HepG2 (cell line): ENCODE data around the gene LRP5. TPM values are rescaled to one million over a fixed set of nuclear protein-coding genes. Genes with fewer than 3 reads are reported as not detected.

ENCODE experiments used
- ATF2 ChIP-seq: sonication (generic); formaldehyde crosslinking; IDR thresholded peaks from 2 replicates; pipeline ENCODE4 v1.4.0; 2020; ENCODE audit warnings: missing genetic modification reagents
- GATAD1 ChIP-seq: IDR thresholded peaks from 2 replicates; pipeline ENCODE4 v1.6.1; 2016; ENCODE audit warnings: missing genetic modification reagents, missing compliant biosample characterization
- MTA1 ChIP-seq: sonication (generic); formaldehyde crosslinking; IDR thresholded peaks from 2 replicates; pipeline ENCODE4 v1.4.0; 2020; ENCODE audit warnings: missing genetic modification reagents, mild to moderate bottlenecking, borderline replicate concordance
- SP1 ChIP-seq, 2 experiments: fragments of 450-650 bp in 1 of 2; sonication (generic) in 1 of 2; formaldehyde crosslinking in 1 of 2; IDR thresholded peaks; 2 replicates each; pipeline versions ENCODE4 v1.4.0 to v1.6.1; 2016 to 2020; ENCODE audit warnings: missing genetic modification reagents in 1 of 2
- THAP9 ChIP-seq: sonication (generic); formaldehyde crosslinking; IDR thresholded peaks from 2 replicates; pipeline ENCODE4; 2020; ENCODE audit warnings: missing genetic modification reagents, mild to moderate bottlenecking, borderline replicate concordance
- ZNF124 ChIP-seq: sonication (generic); formaldehyde crosslinking; IDR thresholded peaks from 2 replicates; pipeline ENCODE4 v1.4.0; 2020; ENCODE audit warnings: missing genetic modification reagents
- ZNF138 ChIP-seq: sonication (generic); formaldehyde crosslinking; IDR thresholded peaks from 2 replicates; pipeline ENCODE4 v1.5.0; 2020; ENCODE audit warnings: mild to moderate bottlenecking, low read depth, missing genetic modification reagents
- ZNF280B ChIP-seq: sonication (generic); formaldehyde crosslinking; IDR thresholded peaks from 2 replicates; pipeline ENCODE4 v1.5.0; 2020; ENCODE audit warnings: missing genetic modification reagents, mild to moderate bottlenecking, borderline replicate concordance
- ZNF382 ChIP-seq: sonication (generic); formaldehyde crosslinking; IDR thresholded peaks from 2 replicates; pipeline ENCODE4 v1.5.0; 2020; ENCODE audit warnings: missing genetic modification reagents, mild to moderate bottlenecking, borderline replicate concordance
- ZNF790 ChIP-seq: sonication (generic); formaldehyde crosslinking; IDR thresholded peaks from 2 replicates; pipeline ENCODE4 v1.8.0; 2022; ENCODE audit warnings: missing genetic modification reagents, mild to moderate bottlenecking, borderline replicate concordance
- ZZZ3 ChIP-seq: sonication (generic); formaldehyde crosslinking; IDR thresholded peaks from 2 replicates; pipeline ENCODE4 v1.4.0; 2020; ENCODE audit warnings: missing genetic modification reagents, mild to moderate bottlenecking, borderline replicate concordance
- polyA plus RNA-seq, 8 experiments: library from polyadenylated mRNA; depleted of rRNA in 3 of 8; stranded (reverse) in 7 of 8; unstranded in 1 of 8; fragments of >200 nt; fragmentation: Illumina TruSeq in 4 of 8; extraction: Trizol in 4 of 8; gene quantifications; 2 replicates each; pipeline versions ENCODE4 v1.2.1 to v1.2.3, GENCODE V29; 2011 to 2016; ENCODE audit warnings: low read depth in 4 of 8, missing spikeins in 1 of 8, mixed read lengths in 1 of 8; ENCODE audit not compliant: insufficient read depth in 1 of 8
- total RNA-seq, 5 experiments: library from RNA; depleted of rRNA; stranded (reverse); fragments of >200 nt; fragmentation: Illumina TruSeq; extraction: Trizol; gene quantifications; 2 replicates each; pipeline ENCODE4 v1.2.3, GENCODE V29; 2016; ENCODE audit warnings: low read depth in 1 of 5

The LRP5 gene
- total and polyA plus RNA-seq, 2 of the 13 experiments (the other 11 are each of a cell fraction or from before 2014, with no cell fraction given): 40.4 to 64.0 TPM

GRCh38 chr11:68297812-68298658 is 14.4 kb upstream of the LRP5 start (continued):
- peak; percentile 85 for TF ChIP-seq ZZZ3
- TF ChIP-seq THAP9 (CRISPR knock-in tag): peak; percentile 63; the same call in 1 of the 2 replicates
- 0 out of 2 replicates have a peak, but pooled peaks have one; percentile 56 for TF ChIP-seq ZNF280B (CRISPR knock-in tag)
- 0 out of 2 replicates have a peak, but pooled peaks have one; percentile 47 for TF ChIP-seq ZNF138
- no peak for TF ChIP-seq ZNF382 (CRISPR knock-in tag)
- no peak for TF ChIP-seq SP1 (IDR thresholded peaks at IDR 0.05)
- 0 out of 2 replicates have a peak, but pooled peaks have one; percentile 50 for TF ChIP-seq SP1 (CRISPR knock-in tag; IDR thresholded peaks at IDR 0.05)
- peak; percentile 89 for TF ChIP-seq ATF2 (CRISPR knock-in tag)
- peak; percentile 74 for TF ChIP-seq GATAD1
- TF ChIP-seq ZNF124: peak; percentile 78; the same call in 1 of the 2 replicates
- no peak; the same call in 1 of the 2 replicates for TF ChIP-seq ZNF790 (CRISPR knock-in tag)
- peak; percentile 97; the same call in 1 of the 2 replicates for TF ChIP-seq MTA1 (CRISPR knock-in tag)
